ENCODE results near the gene ZNF169. TPM values are rescaled to one million over a fixed set of nuclear protein-coding genes. Genes with fewer than 3 reads are reported as not detected.

The ZNF169 gene
- total RNA-seq, 1 donor from 2014 or later: 18.3 TPM

DNA sequence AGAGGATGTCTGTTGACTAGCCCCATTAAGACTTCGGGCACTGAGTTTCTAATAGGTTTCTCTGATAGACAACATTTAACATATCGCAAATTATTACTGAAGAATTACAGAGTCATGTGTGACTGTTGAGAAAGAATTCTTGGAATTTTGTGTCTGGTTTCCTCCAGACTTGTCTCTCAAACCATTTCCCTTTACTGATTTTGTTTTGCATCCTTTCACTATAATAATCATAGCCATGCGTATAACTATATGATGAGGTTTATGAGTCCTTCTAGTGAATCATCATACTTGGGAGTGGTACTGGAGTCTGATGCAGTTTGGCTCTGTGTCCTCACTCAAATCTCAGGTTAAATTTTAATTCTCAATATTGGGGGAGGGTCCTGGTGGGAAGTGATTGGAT lies 27.0 kb downstream of the ZNF169 start:
- Mint-ChIP-seq H3K27me3 (no peaks in the 10 kb centered on the region), H3K4me3 (no peak overlapping the region), H3K27ac (no peak overlapping the region), H3K9me3 (no peaks in the 10 kb centered on the region), H3K36me3 (ENCODE audit: low read depth) (peaks cover 79% of the 10 kb centered on the region), H3K4me1 (no peaks in the 10 kb centered on the region)
- no peak for TF ChIP-seq CTCF (IDR thresholded peaks at IDR 0.05)
- ChIA-PET CTCF (no interaction called here), POLR2A (no interaction called here)
- intact Hi-C loops (cut with micrococcal nuclease): no loop called here
- no peak for DNase-seq
- no peak for ATAC-seq (ENCODE audit: low read depth)

GRCh38 chr9:94287877-94288513 lies 28.9 kb downstream of the ZNF169 start:
- Mint-ChIP-seq H3K27me3 (no peaks in the 10 kb centered on the region), H3K9me3 (no peaks in the 10 kb centered on the region), H3K27ac (no peak overlapping the region), H3K36me3 (ENCODE audit: low read depth) (peaks cover 78% of the 10 kb centered on the region), H3K4me3 (no peak overlapping the region), H3K4me1 (no peaks in the 10 kb centered on the region)
- intact Hi-C loops (cut with micrococcal nuclease): no loop called here
- ChIA-PET CTCF (no interaction called here), POLR2A (no interaction called here)
- TF ChIP-seq CTCF (IDR thresholded peaks at IDR 0.05): no peak
- ATAC-seq (ENCODE audit: low read depth) (no peak), DNase-seq (no peak)

- Mint-ChIP-seq H3K9me3 (no peaks in the 10 kb centered on the region), H3K4me3 (no peak overlapping the region), H3K27ac (no peak overlapping the region), H3K4me1 (no peaks in the 10 kb centered on the region), H3K27me3 (no peaks in the 10 kb centered on the region), H3K36me3 (ENCODE audit: low read depth) (peaks cover 86% of the 10 kb centered on the region)
- no peak for TF ChIP-seq CTCF (IDR thresholded peaks at IDR 0.05)
- ChIA-PET POLR2A (no interaction called here), CTCF (no interaction called here)
- DNase-seq (no peak), ATAC-seq (ENCODE audit: low read depth) (no peak)
- intact Hi-C loops (cut with micrococcal nuclease): no loop called here
These were observed 30.6 kb downstream of the ZNF169 start for GRCh38 chr9:94289691-94290090.

- no peak for DNase-seq
- no peak for ATAC-seq (ENCODE audit: low read depth)
- no peaks in the 10 kb centered on the region for H3K4me1 Mint-ChIP-seq
- CTCF ChIA-PET: no interaction called here
- H3K4me3 Mint-ChIP-seq: no peak overlapping the region
- POLR2A ChIA-PET: no interaction called here
- intact Hi-C loops (cut with micrococcal nuclease): no loop called here
- no peaks in the 10 kb centered on the region for H3K27me3 Mint-ChIP-seq
- peaks cover 54% of the 10 kb centered on the region for H3K36me3 Mint-ChIP-seq (ENCODE audit: low read depth)
- H3K9me3 Mint-ChIP-seq: no peaks in the 10 kb centered on the region
- TF ChIP-seq CTCF (IDR thresholded peaks at IDR 0.05): no peak
- H3K27ac Mint-ChIP-seq: no peak overlapping the region
These were observed 40.0 kb downstream of the ZNF169 start for GRCh38 chr9:94298949-94299599.

- H3K9me3 Mint-ChIP-seq: no peaks in the 10 kb centered on the region
- intact Hi-C loops (cut with micrococcal nuclease): no loop called here
- H3K27ac Mint-ChIP-seq: no peak overlapping the region
- peaks cover 43% of the 10 kb centered on the region for H3K36me3 Mint-ChIP-seq (ENCODE audit: low read depth)
- H3K27me3 Mint-ChIP-seq: no peaks in the 10 kb centered on the region
- H3K4me1 Mint-ChIP-seq: no peaks in the 10 kb centered on the region
- no peak for ATAC-seq (ENCODE audit: low read depth)
- CTCF ChIA-PET: no interaction called here
- DNase-seq: no peak
- POLR2A ChIA-PET: no interaction called here
- no peak overlapping the region for H3K4me3 Mint-ChIP-seq
- no peak for TF ChIP-seq CTCF (IDR thresholded peaks at IDR 0.05)
These were observed 41.6 kb downstream of the ZNF169 start for GRCh38 chr9:94300470-94301301.

Measured in activated B cell treated with CpG ODN at 0.5 μM for 24 hours (primary cell).